Chondrocyte (in vitro differentiated cells): Measurements from ENCODE around the gene OR4D2. TPM values are rescaled to one million over a fixed set of nuclear protein-coding genes. Genes with fewer than 3 reads are reported as not detected.

ENCODE experiments used
- DNase-seq: peaks from one replicate; pipeline ENCODE4 v3.0.0; 2021; ENCODE audit warnings: mixed read lengths, low spot score
- H3K27ac Mint-ChIP-seq: one replicate; pipeline ENCODE4 v1.8.0; 2021; ENCODE audit warnings: mild to moderate bottlenecking, moderate library complexity, mixed read lengths; ENCODE audit not compliant: unreplicated experiment
- H3K27me3 Mint-ChIP-seq: 2 replicates; pipeline ENCODE4 v1.8.0; 2021; ENCODE audit warnings: low read depth, mixed read lengths
- H3K36me3 Mint-ChIP-seq: 2 replicates; pipeline ENCODE4 v1.8.0; 2021; ENCODE audit warnings: low read depth, mixed read lengths
- H3K4me1 Mint-ChIP-seq: 2 replicates; pipeline ENCODE4 v1.8.0; 2021; ENCODE audit warnings: low read depth, mild to moderate bottlenecking, mixed read lengths
- H3K4me3 Mint-ChIP-seq: one replicate; pipeline ENCODE4 v1.8.0; 2021; ENCODE audit warnings: mild to moderate bottlenecking, moderate library complexity, mixed read lengths; ENCODE audit not compliant: unreplicated experiment
- H3K9me3 Mint-ChIP-seq: 2 replicates; pipeline ENCODE4 v1.8.0; 2021; ENCODE audit warnings: low read depth, mixed read lengths
- CTCF ChIP-seq: fragments of 200-600 bp; sonication (generic); IDR thresholded peaks from 2 replicates; pipeline ENCODE4 v1.5.0; 2021; ENCODE audit warnings: antibody characterized with exemption, mild to moderate bottlenecking, moderate library complexity
- total RNA-seq: library from RNA; stranded (reverse); gene quantifications from 3 replicates; pipeline ENCODE4 v1.2.1, GENCODE V29; 2021

OR4D2 gene
- total RNA-seq, 1 donor from 2014 or later = not detected

- Mint-ChIP-seq H3K27me3 (no peaks in the 10 kb centered on the region), H3K4me1 (no peaks in the 10 kb centered on the region), H3K4me3 (no peak overlapping the region), H3K9me3 (no peaks in the 10 kb centered on the region), H3K36me3 (peaks cover 18% of the 10 kb centered on the region), H3K27ac (no peak overlapping the region)
- no peak for DNase-seq
- no peak for TF ChIP-seq CTCF
Observed at GRCh38 chr17:58207451-58207850, 40.7 kb downstream of the OR4D2 start.

- Mint-ChIP-seq H3K27ac (no peak overlapping the region), H3K9me3 (no peaks in the 10 kb centered on the region), H3K4me1 (no peaks in the 10 kb centered on the region), H3K27me3 (no peaks in the 10 kb centered on the region), H3K4me3 (no peak overlapping the region), H3K36me3 (peaks cover 21% of the 10 kb centered on the region)
- no peak for DNase-seq
- no peak for TF ChIP-seq CTCF
Observed at GRCh38 chr17:58208344-58208743, 41.6 kb downstream of the OR4D2 start.

DNA sequence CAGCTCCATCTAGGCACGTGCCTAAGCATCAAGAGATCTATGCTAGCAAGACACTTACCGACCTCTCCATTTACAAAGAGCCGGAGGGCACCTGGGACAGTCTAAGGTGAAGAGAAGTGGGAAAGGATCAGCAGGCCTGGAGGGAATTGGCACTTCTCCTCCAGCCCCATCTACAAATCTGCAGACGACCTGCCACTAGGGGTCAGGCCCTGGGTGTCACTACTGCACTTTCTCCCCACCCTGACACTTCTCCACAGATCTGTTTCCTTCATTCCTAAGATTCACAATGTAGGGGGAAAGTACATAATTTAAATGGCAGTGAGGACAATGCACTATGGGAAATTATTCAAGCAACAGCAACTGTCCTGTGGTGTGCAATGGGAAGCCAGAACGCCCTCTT lies 44.1 kb downstream of the OR4D2 start:
- no peaks in the 10 kb centered on the region for H3K27me3 Mint-ChIP-seq
- H3K9me3 Mint-ChIP-seq = no peaks in the 10 kb centered on the region
- H3K4me3 Mint-ChIP-seq = no peak overlapping the region
- peaks cover 26% of the 10 kb centered on the region for H3K36me3 Mint-ChIP-seq
- no peaks in the 10 kb centered on the region for H3K4me1 Mint-ChIP-seq
- TF ChIP-seq CTCF = no peak
- no peak for DNase-seq
- no peak overlapping the region for H3K27ac Mint-ChIP-seq

DNA sequence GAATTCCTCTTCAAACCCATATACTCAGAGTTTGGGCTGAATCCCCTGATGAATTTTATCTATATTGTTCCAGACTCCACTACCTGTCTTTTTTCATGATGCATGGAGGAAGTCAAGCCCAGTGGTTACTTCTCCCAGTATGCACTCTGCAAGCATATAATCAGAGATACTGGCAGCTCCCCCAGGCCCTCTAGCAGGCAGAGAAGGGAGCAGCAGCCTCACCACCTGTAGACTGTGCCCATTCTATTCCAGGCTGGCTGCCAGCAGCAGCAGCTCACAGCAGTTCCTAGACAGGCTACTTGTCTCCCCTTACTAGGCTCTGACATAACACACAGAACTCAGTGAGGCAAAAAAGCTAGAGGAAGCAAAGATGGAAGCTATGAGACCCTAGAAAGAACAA lies 48.9 kb downstream of the OR4D2 start:
- H3K27me3 Mint-ChIP-seq = no peaks in the 10 kb centered on the region
- DNase-seq = no peak

DNA sequence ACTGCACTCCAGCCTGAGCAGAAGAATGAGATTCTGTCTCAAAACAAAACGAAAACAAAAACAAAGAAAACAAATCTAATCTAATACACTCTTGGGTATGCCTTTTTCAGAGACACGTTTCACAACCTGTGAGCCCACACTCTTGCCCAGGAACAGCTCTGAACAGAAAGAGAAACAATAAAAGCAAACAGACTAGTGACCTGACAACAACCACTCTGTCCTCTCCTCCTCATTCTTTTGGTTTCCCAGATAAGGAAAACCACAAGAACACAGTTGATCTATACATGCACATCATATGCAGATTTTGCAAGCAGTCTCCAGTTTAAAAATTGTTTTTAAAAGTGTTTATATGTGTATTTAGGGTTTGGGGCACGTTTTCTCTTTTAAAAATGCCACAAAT lies 51.0 kb downstream of the OR4D2 start:
- no peak for DNase-seq
- Mint-ChIP-seq H3K4me1 (peaks cover 9% of the 10 kb centered on the region), H3K9me3 (no peaks in the 10 kb centered on the region), H3K36me3 (peaks cover 8% of the 10 kb centered on the region), H3K27me3 (no peaks in the 10 kb centered on the region), H3K27ac (no peak overlapping the region), H3K4me3 (no peak overlapping the region)
- no peak for TF ChIP-seq CTCF

More for the DNA sequence above, 48.9 kb downstream of the OR4D2 start:
- Mint-ChIP-seq H3K9me3 (no peaks in the 10 kb centered on the region), H3K4me3 (no peak overlapping the region), H3K4me1 (peaks cover 9% of the 10 kb centered on the region), H3K36me3 (peaks cover 16% of the 10 kb centered on the region), H3K27ac (no peak overlapping the region)
- no peak for TF ChIP-seq CTCF
